Activated CD4-positive, alpha-beta T cell treated with anti-CD3 and anti-CD28 coated beads, Interleukin-2, amount 50 U/mL, for 24 hours (primary cell): ENCODE data around the gene PHOSPHO1.

Experiments
- DNase-seq, 2 donors: peaks; one replicate each; pipeline ENCODE4 v3.0.0-alpha.2; 2020; ENCODE audit warnings: low read depth in 1 of 2, low spot score in 1 of 2

The PHOSPHO1 gene

GRCh38 chr17:49244839-49245238 is 14.3 kb upstream of the PHOSPHO1 start:
- DNase-seq = no peak

- no peak for DNase-seq
These were observed 12.2 kb upstream of the PHOSPHO1 start for GRCh38 chr17:49242813-49243212.

- DNase-seq = no peak
These were observed 11.3 kb upstream of the PHOSPHO1 start for GRCh38 chr17:49241692-49242397.

GRCh38 chr17:49241040-49241439 is 10.5 kb upstream of the PHOSPHO1 start:
- no peak for DNase-seq

GRCh38 chr17:49240619-49241018 is 10.0 kb upstream of the PHOSPHO1 start:
- DNase-seq = no peak

- DNase-seq = no peak
These were observed 9.4 kb upstream of the PHOSPHO1 start for GRCh38 chr17:49239963-49240362.

- DNase-seq = no peak
These were observed 5.3 kb upstream of the PHOSPHO1 start for GRCh38 chr17:49235896-49236295.

GRCh38 chr17:49234509-49235080 is 4.0 kb upstream of the PHOSPHO1 start:
- DNase-seq = no peak

- DNase-seq = no peak
These were observed 942 bp upstream of the PHOSPHO1 start for GRCh38 chr17:49231563-49231894.

- no peak for DNase-seq
These were observed 584 bp downstream of the PHOSPHO1 start for GRCh38 chr17:49229805-49230600.

GRCh38 chr17:49229076-49229804 is 1.3 kb downstream of the PHOSPHO1 start:
- DNase-seq = no peak

GRCh38 chr17:49227436-49228261 is 2.9 kb downstream of the PHOSPHO1 start:
- peak; percentile 58 to 67 for DNase-seq

GRCh38 chr17:49226771-49227435 is 3.7 kb downstream of the PHOSPHO1 start:
- DNase-seq = no peak

GRCh38 chr17:49225554-49226236 is 4.9 kb downstream of the PHOSPHO1 start:
- DNase-seq = no peak

GRCh38 chr17:49224997-49225337 is 5.6 kb downstream of the PHOSPHO1 start:
- DNase-seq = no peak

- DNase-seq = no peak
These were observed 6.2 kb downstream of the PHOSPHO1 start for GRCh38 chr17:49224198-49224996.

GRCh38 chr17:49223517-49224197 is 6.9 kb downstream of the PHOSPHO1 start:
- DNase-seq = peak; percentile 47 to 55

- no peak for DNase-seq
These were observed 7.4 kb downstream of the PHOSPHO1 start for GRCh38 chr17:49223168-49223516.
